Suprapubic skin (tissue), 4 donors: ENCODE measurements around the gene NFE2L1. TPM values are rescaled to one million over a fixed set of nuclear protein-coding genes. Genes with fewer than 3 reads are reported as not detected.
A peak's percentile ranks its signal among the peaks of the same experiment; 100 is the strongest.
"Not testable (repeated sequence)": the region's sequence is repeated elsewhere in the genome, so short reads cannot be mapped to it uniquely, and the experiment has no call there.

Experiments used
- DNase-seq, 2 donors: peaks; one replicate each; pipeline ENCODE4 v3.0.0-alpha.2; 2019; ENCODE audit warnings: low spot score in 2 of 2
- H3K27ac ChIP-seq: fragments of 200-600 bp; sonication (generic); one replicate; pipeline ENCODE4 v1.5.1; 2019
- H3K27me3 ChIP-seq: fragments of 200-600 bp; sonication (generic); one replicate; pipeline ENCODE4 v1.5.1; 2019
- H3K36me3 ChIP-seq: fragments of 200-600 bp; sonication (generic); one replicate; pipeline ENCODE4 v1.5.1; 2019
- H3K4me1 ChIP-seq: fragments of 200-600 bp; sonication (generic); one replicate; pipeline ENCODE4 v1.5.1; 2019
- H3K4me3 ChIP-seq: fragments of 200-600 bp; sonication (generic); one replicate; pipeline ENCODE4 v1.5.1; 2019; ENCODE audit warnings: mild to moderate bottlenecking
- H3K9me3 ChIP-seq: fragments of 200-600 bp; sonication (generic); one replicate; pipeline ENCODE4 v1.5.1; 2019
- EP300 ChIP-seq: sonication (generic); formaldehyde crosslinking; IDR thresholded peaks from one replicate; pipeline ENCODE4 v1.6.1; 2017; ENCODE audit warnings: antibody characterized with exemption
- POLR2A ChIP-seq, 2 donors: fragments of 450-650 bp; IDR thresholded peaks; one replicate each; pipeline ENCODE4 v1.6.1; 2017; ENCODE audit warnings: antibody characterized with exemption in 2 of 2, mild to moderate bottlenecking in 2 of 2, moderate library complexity in 2 of 2
- POLR2AphosphoS5 ChIP-seq, 3 donors: sonication (generic); formaldehyde crosslinking; IDR thresholded peaks; one replicate each; pipeline ENCODE4 v1.6.1; 2017; ENCODE audit warnings: antibody characterized with exemption in 3 of 3
- WGBS: methylation state at CpG from one replicate; pipeline ENCODE4 v1.1.5; 2018; 5-methylcytosine and 5-hydroxymethylcytosine counted together
- total RNA-seq, 4 donors: library from RNA; depleted of rRNA; stranded (reverse); fragments of >200 nt; gene quantifications; one replicate each; pipeline ENCODE4 v1.1.0, GENCODE V29; 2016
- TF ChIP-seq, protein P1 (sequence below), 2 donors: fragments of 200-600 bp in 1 of 2; fragments of 450-650 bp in 1 of 2; sonication (generic) in 1 of 2; IDR thresholded peaks; one replicate each; pipeline ENCODE4 v1.5.1; 2016 to 2019; ENCODE audit warnings: antibody characterized with exemption in 2 of 2, mild to moderate bottlenecking in 1 of 2, moderate library complexity in 1 of 2

Gene NFE2L1
- total RNA-seq, 4 donors from 2014 or later: 89.9 to 250 (median 138) TPM

GRCh38 chr17:48067245-48067644 lies 19.1 kb downstream of the NFE2L1 start:
- Histone ChIP-seq H3K4me3 (no peak overlapping the region), H3K36me3 (peaks cover 61% of the 10 kb centered on the region), H3K9me3 (no peaks in the 10 kb centered on the region), H3K4me1 (peaks cover 37% of the 10 kb centered on the region), H3K27ac (no peak overlapping the region), H3K27me3 (no peaks in the 10 kb centered on the region)
- no peak for TF ChIP-seq EP300
- TF ChIP-seq POLR2AphosphoS5 (IDR thresholded peaks at IDR 0.05): no peak
- TF ChIP-seq, protein P1, sequence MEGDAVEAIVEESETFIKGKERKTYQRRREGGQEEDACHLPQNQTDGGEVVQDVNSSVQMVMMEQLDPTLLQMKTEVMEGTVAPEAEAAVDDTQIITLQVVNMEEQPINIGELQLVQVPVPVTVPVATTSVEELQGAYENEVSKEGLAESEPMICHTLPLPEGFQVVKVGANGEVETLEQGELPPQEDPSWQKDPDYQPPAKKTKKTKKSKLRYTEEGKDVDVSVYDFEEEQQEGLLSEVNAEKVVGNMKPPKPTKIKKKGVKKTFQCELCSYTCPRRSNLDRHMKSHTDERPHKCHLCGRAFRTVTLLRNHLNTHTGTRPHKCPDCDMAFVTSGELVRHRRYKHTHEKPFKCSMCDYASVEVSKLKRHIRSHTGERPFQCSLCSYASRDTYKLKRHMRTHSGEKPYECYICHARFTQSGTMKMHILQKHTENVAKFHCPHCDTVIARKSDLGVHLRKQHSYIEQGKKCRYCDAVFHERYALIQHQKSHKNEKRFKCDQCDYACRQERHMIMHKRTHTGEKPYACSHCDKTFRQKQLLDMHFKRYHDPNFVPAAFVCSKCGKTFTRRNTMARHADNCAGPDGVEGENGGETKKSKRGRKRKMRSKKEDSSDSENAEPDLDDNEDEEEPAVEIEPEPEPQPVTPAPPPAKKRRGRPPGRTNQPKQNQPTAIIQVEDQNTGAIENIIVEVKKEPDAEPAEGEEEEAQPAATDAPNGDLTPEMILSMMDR (IDR thresholded peaks at IDR 0.05): no peak
- TF ChIP-seq POLR2A (IDR thresholded peaks at IDR 0.05): no peak
- WGBS: 80% methylated on average over 3 of the region's 3 CpGs
- DNase-seq: no peak

DNA sequence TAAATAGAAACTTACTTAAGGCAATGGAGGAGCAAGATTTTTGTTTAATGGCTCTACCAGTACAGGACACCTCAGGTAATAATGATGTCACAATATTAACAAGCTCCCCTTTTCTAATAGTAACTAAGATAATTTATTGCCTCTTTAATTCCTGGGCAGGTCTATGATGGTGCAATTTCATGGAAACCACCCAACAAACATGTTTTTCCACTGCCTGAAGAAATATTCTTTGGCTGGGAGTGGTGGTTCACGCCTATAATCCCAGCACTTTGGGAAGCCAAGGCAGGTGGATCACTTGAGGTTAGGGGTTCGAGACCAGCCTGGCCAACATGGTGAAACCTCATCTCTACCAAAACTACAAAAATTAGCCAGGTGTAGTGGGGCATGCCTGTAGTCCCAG lies 19.6 kb downstream of the NFE2L1 start:
- peak in 2 of 3 donors; percentile 22 to 65 for TF ChIP-seq POLR2AphosphoS5 (IDR thresholded peaks at IDR 0.05)
- H3K9me3 ChIP-seq, H3K27ac ChIP-seq, H3K4me3 ChIP-seq, H3K27me3 ChIP-seq, DNase-seq: not testable (repeated sequence)
- H3K36me3 ChIP-seq: peaks cover 61% of the 10 kb centered on the region
- 50% methylated on average over 2 of the region's 2 CpGs for WGBS
- peaks cover 37% of the 10 kb centered on the region for H3K4me1 ChIP-seq

GRCh38 chr17:48068491-48068961 lies 20.4 kb downstream of the NFE2L1 start:
- WGBS: 74% methylated on average over 3 of the region's 3 CpGs

GRCh38 chr17:48070195-48070594 lies 22.0 kb downstream of the NFE2L1 start:
- no peak for TF ChIP-seq EP300
- no peak for TF ChIP-seq POLR2AphosphoS5 (IDR thresholded peaks at IDR 0.05)
- no peak for TF ChIP-seq POLR2A (IDR thresholded peaks at IDR 0.05)
- TF ChIP-seq, protein P1 (IDR thresholded peaks at IDR 0.05): no peak
- DNase-seq: no peak
- Histone ChIP-seq H3K9me3 (no peaks in the 10 kb centered on the region), H3K36me3 (peaks cover 51% of the 10 kb centered on the region), H3K27me3 (no peaks in the 10 kb centered on the region), H3K4me1 (peaks cover 43% of the 10 kb centered on the region), H3K27ac (no peak overlapping the region), H3K4me3 (no peak overlapping the region)
- WGBS: 64% methylated on average over 2 of the region's 2 CpGs

More at GRCh38 chr17:48068491-48068961, 20.4 kb downstream of the NFE2L1 start:
- TF ChIP-seq, protein P1 (IDR thresholded peaks at IDR 0.05): peak in 1 of 2 donors; percentile 27
- TF ChIP-seq EP300 (no peak), POLR2AphosphoS5 (IDR thresholded peaks at IDR 0.05) (no peak), POLR2A (IDR thresholded peaks at IDR 0.05) (no peak)
- Histone ChIP-seq H3K36me3 (peaks cover 60% of the 10 kb centered on the region), H3K4me1 (peaks cover 37% of the 10 kb centered on the region), H3K9me3 (no peaks in the 10 kb centered on the region), H3K27me3 (no peaks in the 10 kb centered on the region), H3K4me3 (no peak overlapping the region), H3K27ac (no peak overlapping the region)
- no peak for DNase-seq

DNA sequence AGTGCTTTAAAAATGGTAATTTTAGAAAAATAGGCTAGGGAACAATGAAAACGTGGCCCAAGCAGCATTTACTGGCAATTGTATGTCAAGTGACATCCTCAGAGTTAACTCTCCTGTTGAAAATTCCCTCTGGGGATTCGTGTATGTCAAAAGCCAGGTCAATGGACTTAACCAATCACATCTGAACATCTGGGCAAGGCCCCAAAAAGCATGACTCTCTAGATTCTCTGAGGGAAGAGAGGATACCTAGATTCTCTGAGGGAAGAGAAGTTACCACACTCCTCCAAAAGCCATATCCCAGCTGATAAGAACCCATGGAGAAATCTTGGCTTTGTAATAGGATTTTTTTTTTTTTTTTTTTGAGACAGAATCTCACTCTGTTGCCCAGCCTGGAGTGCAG lies 23.5 kb downstream of the NFE2L1 start:
- Histone ChIP-seq H3K4me1 (peaks cover 31% of the 10 kb centered on the region), H3K4me3 (no peak overlapping the region), H3K27ac (no peak overlapping the region), H3K9me3 (no peaks in the 10 kb centered on the region), H3K36me3 (peaks cover 62% of the 10 kb centered on the region), H3K27me3 (no peaks in the 10 kb centered on the region)
- DNase-seq: no peak
- TF ChIP-seq EP300 (no peak), POLR2A (IDR thresholded peaks at IDR 0.05) (no peak), POLR2AphosphoS5 (IDR thresholded peaks at IDR 0.05) (no peak)
- TF ChIP-seq, protein P1 (IDR thresholded peaks at IDR 0.05): no peak
- WGBS: 49% methylated on average over 2 of the region's 2 CpGs

DNA sequence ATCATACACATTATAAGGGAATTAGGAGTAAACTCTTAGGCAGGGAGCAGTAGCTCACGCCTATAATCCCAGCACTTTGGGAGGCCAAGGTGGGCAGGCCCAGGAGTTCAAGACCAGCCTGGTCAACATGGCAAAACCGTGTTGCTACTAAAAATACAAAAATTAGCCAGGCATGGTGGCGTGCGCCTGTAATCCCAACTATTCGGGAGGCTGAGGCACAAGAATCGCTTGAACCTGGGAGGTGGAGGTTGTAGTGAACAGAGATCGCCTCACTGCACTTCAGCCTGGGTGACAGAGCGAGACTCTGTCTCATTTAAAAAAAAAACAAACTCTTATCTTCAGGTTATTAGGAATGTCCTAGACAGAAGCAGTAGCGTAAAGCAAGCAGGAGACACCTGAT lies 24.7 kb downstream of the NFE2L1 start:
- Histone ChIP-seq H3K36me3 (peaks cover 65% of the 10 kb centered on the region), H3K4me1 (peaks cover 21% of the 10 kb centered on the region)
- DNase-seq, H3K9me3 ChIP-seq, H3K27me3 ChIP-seq, H3K4me3 ChIP-seq, H3K27ac ChIP-seq: not testable (repeated sequence)
- 92% methylated on average over 9 of the region's 9 CpGs for WGBS

- peaks cover 58% of the 10 kb centered on the region for H3K36me3 ChIP-seq
- peak overlapping the region; percentile 18 for H3K27ac ChIP-seq
- WGBS: 74% methylated on average over 5 of the region's 5 CpGs
Observed at GRCh38 chr17:48073566-48074094, 25.5 kb downstream of the NFE2L1 start.

More at GRCh38 chr17:48073566-48074094, 25.5 kb downstream of the NFE2L1 start:
- DNase-seq, H3K9me3 ChIP-seq, H3K27me3 ChIP-seq, H3K4me3 ChIP-seq: not testable (repeated sequence)
- H3K4me1 ChIP-seq: peaks cover 14% of the 10 kb centered on the region
